ENCODE data around the gene ZNF614. TPM values are rescaled to one million over a fixed set of nuclear protein-coding genes. Genes with fewer than 3 reads are reported as not detected.

ZNF614 gene
- total and polyA plus RNA-seq, 2 of the 13 experiments (the other 11 are each of a cell fraction or from before 2014, with no cell fraction given) = 13.0 to 22.8 TPM

DNA sequence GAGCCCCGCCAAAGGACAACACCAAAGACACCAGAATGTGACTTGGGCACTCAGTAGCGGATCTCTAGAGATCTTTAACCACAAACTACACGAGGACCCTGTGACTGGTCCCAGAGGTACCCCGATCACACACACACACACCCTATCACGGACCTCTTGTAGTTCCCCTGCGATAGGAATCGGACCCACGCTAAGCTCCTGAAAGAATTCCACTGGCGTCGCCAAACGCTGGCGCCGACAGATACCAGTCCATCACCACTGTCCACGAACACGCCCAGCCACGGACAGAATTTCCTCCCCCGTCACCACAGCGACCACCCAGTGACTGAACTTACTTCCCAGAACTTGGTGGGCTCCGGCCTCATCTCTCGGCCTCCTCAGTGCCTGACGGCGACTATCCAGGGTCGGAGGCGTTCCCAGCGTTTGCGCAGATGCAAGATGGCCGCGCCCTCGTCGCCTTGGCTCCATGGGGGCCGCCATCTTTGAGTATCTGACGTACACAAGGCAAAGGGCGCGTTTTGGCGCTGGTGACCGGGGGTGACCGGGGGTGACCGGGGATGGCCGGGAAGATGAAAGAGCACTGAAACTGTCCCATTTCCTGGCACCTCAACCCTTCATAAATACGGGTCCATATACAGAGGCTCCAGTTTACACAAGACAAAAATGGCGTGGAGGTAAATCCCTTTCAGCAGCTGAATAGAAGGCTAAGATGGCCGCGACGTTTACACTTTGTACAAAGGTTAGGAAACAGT lies 20.2 kb downstream of the ZNF614 start, which contains the start of gene ZNF615 (continued):
- TF ChIP-seq KIAA2018 (CRISPR knock-in tag; IDR thresholded peaks at IDR 0.05; ENCODE audit: borderline replicate concordance) = no peak
- 0 out of 2 replicates have a peak, but pooled peaks have one; percentile 27 for TF ChIP-seq KDM4B (CRISPR knock-in tag; IDR thresholded peaks at IDR 0.05)
- no peak for TF ChIP-seq TEAD2 (CRISPR knock-in tag; IDR thresholded peaks at IDR 0.05)
- TF ChIP-seq ZNF10 (CRISPR knock-in tag; IDR thresholded peaks at IDR 0.05; ENCODE audit: borderline replicate concordance, low read depth) = no peak
- TF ChIP-seq NR2F6 (IDR thresholded peaks at IDR 0.05) = no peak
- peak; percentile 10; the same call in 1 of the 2 replicates for TF ChIP-seq NR2F6 (CRISPR knock-in tag; IDR thresholded peaks at IDR 0.05)
- TF ChIP-seq TCF7L2 (IDR thresholded peaks at IDR 0.05; ENCODE audit: low read depth, low read length) = no peak
- TF ChIP-seq NFE2L2 (IDR thresholded peaks at IDR 0.05; ENCODE audit: low read length) = no peak
- TF ChIP-seq ZNF280B (CRISPR knock-in tag; IDR thresholded peaks at IDR 0.05; ENCODE audit: borderline replicate concordance) = peak; percentile 84; the same call in 1 of the 2 replicates
- TF ChIP-seq SAFB2 (CRISPR knock-in tag; IDR thresholded peaks at IDR 0.05; ENCODE audit: borderline replicate concordance, low read depth) = no peak
- no peak for TF ChIP-seq PHF5A (CRISPR knock-in tag; IDR thresholded peaks at IDR 0.05; ENCODE audit: low read depth, unreplicated experiment)
- no peak for TF ChIP-seq HMGA1 (CRISPR knock-in tag; conservative IDR thresholded peaks at IDR 0.05)
- peak; percentile 78; the same call in 1 of the 2 replicates for TF ChIP-seq REPIN1 (CRISPR knock-in tag; IDR thresholded peaks at IDR 0.05; ENCODE audit: borderline replicate concordance, low read depth)
- TF ChIP-seq ZNF775 (CRISPR knock-in tag; IDR thresholded peaks at IDR 0.05; ENCODE audit: borderline replicate concordance) = no peak
- no peak for TF ChIP-seq ZNF7 (CRISPR knock-in tag; IDR thresholded peaks at IDR 0.05)
- TF ChIP-seq ZNF296 (CRISPR knock-in tag; conservative IDR thresholded peaks at IDR 0.05) = no peak
- TF ChIP-seq MTA1 (CRISPR knock-in tag; IDR thresholded peaks at IDR 0.05; ENCODE audit: borderline replicate concordance) = peak; percentile 56; the same call in 1 of the 2 replicates
- peak; percentile 81 for TF ChIP-seq TARDBP (CRISPR knock-in tag; IDR thresholded peaks at IDR 0.05)
- TF ChIP-seq U2AF2 (IDR thresholded peaks at IDR 0.05; ENCODE audit: low read depth, low read length) = peak; percentile 88; the same call in 1 of the 2 replicates
- TF ChIP-seq ARHGAP35 (CRISPR knock-in tag; IDR thresholded peaks at IDR 0.05; ENCODE audit: borderline replicate concordance) = peak; percentile 37; the same call in 1 of the 2 replicates

All from HepG2 (cell line).